GM19397 (cell line): ENCODE measurements around the gene AIF1.

Source experiments
- ATAC-seq: cut with Tn5 transposase; IDR thresholded peaks from one replicate; pipeline ENCODE4 v1.9.1; 2021; ENCODE audit warnings: mild to moderate bottlenecking, moderate library complexity; ENCODE audit not compliant: unreplicated experiment

The AIF1 gene

DNA sequence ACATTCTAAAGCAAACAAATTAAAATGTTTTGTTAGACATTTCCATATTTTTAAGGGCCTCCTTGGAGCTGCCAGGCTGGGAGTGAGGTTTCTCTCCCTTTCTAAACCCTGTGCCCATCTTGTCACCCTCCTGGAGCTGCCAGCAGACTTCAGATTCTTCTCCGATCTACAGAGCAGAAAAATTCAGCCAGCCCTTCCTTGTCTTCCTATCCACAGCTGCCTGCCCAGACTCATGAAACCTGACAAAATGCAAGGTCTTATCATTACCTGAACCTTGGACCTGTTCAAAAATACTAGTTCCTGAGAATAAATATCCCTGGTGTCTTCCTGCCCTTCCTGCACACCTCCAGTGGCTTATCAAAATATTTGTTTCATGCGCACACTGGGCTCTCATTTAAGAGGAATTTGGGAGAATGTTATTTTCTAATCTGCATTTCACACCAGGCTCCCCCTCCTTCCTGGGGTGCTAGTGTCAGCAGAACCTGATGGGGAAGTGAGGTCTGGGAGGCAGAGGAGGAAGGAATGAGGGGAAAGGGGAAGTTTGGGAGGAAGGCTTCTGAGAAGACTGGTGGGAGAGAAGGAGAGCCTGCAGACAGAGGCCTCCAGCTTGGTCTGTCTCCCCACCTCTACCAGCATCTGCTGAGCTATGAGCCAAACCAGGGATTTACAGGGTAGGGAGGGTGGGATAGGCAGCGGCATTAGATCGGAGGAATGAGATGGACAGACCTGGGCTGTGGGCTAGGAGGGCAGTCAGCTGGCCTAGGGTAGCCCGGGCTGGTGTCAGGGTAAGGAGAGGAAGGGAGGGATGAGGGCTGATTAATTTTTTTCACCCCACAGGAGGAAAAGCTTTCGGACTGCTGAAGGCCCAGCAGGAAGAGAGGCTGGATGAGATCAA lies at the start of gene AIF1:
TSS of gene AIF1 (plus strand) at position 551 of the 895 bp plus-strand sequence. CDS start at position 647, 96 bp downstream.
- ATAC-seq, result no peak

DNA sequence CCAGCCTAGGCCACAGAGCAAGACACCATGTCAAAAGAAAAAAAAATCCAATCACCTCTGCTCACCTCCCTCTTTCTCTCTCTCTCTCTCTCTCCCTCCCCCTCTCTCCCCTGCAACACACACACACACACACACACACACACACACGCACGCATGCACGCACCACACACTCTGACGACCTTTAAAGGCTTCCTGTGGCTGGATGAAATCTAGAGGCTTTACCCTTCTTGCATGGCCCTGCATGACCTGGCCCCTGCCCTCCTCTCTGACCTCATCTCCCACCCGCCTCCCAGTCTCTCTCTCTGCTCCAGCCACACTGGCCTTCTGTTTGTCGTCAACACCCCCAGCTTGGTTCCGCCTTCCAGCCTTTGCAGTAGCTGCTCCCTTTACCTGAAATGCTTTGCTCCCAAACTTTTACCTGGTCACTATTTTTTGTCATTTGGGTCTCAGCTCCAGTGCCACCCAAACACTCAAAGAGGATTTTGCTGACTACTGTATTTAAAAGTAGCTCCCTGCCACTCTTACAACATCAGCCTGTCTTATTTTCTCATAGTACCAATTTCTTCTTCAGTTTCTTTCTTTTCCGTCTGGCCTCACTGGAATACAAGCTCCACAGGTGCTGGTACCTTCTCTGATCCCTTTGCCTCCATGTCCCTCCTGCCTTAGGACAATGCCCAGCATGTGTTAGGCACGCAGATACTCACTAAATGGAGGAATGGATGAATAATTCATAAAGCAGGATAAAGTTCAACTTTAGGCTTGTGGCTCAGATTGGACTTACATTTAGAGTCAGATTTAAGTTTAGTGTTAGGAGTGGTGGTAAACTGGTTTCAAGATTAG lies 47.3 kb upstream of the AIF1 start:
- ATAC-seq, result no peak

DNA sequence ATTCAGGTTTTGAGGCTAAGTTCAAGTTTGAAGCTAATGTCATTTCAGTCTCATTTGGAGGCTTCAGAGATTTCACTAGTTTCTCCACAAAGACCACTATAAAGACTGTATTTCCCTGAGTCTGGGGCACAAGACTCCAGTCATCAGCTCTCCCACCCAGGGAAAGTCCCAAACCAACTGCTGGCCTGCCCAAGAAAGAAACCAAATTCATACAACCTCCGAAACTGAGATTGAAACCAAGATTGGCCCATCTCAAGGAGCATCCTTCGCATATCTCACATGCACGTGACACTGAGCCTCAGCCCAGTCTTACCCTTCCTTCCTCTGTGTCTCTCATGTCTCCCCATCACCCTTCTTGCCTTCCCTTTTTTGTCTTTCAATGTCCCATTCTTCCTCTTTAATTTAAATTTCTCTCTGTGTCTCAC lies 46.5 kb upstream of the AIF1 start:
- peak; percentile 46 for ATAC-seq

DNA sequence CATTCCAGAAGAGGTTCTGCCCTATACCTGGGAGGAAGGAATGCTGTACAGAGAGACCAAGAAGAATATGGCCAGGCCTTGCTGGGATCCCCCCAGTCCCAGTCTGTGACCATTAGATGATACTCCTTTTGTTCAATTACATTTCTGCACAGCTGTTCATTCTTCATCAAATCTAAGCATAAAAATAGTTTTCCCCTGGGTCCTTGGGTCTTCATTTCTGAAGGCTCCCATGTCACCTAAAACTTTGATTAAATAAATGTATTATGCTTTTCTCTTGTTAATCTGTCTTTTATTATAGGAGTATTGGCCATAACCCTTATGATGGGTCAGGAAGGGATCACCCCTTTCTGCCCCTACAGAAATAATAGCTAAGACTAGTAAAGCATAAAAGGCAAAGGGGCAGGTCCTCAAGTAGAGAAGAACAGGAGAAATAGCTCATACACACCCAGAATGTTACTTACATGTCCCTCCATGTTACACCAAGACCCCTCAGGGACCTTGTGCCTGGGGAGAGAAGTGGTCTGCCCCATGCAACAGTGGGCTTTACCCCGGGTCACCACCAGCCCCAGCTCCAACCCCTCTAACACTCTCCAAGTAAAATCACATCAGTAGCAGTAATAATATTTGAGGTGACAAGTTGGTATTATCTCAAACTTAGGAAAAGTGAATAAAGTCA lies 45.0 kb upstream of the AIF1 start:
- ATAC-seq, result no peak

DNA sequence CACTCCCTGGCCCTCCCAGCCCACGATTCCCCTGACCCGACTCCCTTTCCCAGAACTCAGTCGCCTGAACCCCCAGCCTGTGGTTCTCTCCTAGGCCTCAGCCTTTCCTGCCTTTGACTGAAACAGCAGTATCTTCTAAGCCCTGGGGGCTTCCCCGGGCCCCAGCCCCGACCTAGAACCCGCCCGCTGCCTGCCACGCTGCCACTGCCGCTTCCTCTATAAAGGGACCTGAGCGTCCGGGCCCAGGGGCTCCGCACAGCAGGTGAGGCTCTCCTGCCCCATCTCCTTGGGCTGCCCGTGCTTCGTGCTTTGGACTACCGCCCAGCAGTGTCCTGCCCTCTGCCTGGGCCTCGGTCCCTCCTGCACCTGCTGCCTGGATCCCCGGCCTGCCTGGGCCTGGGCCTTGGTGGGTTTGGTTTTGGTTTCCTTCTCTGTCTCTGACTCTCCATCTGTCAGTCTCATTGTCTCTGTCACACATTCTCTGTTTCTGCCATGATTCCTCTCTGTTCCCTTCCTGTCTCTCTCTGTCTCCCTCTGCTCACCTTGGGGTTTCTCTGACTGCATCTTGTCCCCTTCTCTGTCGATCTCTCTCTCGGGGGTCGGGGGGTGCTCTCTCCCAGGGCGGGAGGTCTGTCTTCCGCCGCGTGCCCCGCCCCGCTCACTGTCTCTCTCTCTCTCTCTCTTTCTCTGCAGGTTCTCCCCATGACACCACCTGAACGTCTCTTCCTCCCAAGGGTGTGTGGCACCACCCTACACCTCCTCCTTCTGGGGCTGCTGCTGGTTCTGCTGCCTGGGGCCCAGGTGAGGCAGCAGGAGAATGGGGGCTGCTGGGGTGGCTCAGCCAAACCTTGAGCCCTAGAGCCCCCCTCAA lies 42.8 kb upstream of the AIF1 start, which contains the start of gene LTA:
TSS of gene LTA (plus strand) at position 249 of the 871 bp plus-strand sequence. CDS start at position 703, 454 bp downstream.
- peak; percentile 42 for ATAC-seq

DNA sequence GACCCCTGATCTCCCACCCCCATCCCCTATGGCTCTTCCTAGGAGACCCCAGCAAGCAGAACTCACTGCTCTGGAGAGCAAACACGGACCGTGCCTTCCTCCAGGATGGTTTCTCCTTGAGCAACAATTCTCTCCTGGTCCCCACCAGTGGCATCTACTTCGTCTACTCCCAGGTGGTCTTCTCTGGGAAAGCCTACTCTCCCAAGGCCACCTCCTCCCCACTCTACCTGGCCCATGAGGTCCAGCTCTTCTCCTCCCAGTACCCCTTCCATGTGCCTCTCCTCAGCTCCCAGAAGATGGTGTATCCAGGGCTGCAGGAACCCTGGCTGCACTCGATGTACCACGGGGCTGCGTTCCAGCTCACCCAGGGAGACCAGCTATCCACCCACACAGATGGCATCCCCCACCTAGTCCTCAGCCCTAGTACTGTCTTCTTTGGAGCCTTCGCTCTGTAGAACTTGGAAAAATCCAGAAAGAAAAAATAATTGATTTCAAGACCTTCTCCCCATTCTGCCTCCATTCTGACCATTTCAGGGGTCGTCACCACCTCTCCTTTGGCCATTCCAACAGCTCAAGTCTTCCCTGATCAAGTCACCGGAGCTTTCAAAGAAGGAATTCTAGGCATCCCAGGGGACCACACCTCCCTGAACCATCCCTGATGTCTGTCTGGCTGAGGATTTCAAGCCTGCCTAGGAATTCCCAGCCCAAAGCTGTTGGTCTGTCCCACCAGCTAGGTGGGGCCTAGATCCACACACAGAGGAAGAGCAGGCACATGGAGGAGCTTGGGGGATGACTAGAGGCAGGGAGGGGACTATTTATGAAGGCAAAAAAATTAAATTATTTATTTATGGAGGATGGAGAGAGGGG lies 41.6 kb upstream of the AIF1 start:
- no peak for ATAC-seq

DNA sequence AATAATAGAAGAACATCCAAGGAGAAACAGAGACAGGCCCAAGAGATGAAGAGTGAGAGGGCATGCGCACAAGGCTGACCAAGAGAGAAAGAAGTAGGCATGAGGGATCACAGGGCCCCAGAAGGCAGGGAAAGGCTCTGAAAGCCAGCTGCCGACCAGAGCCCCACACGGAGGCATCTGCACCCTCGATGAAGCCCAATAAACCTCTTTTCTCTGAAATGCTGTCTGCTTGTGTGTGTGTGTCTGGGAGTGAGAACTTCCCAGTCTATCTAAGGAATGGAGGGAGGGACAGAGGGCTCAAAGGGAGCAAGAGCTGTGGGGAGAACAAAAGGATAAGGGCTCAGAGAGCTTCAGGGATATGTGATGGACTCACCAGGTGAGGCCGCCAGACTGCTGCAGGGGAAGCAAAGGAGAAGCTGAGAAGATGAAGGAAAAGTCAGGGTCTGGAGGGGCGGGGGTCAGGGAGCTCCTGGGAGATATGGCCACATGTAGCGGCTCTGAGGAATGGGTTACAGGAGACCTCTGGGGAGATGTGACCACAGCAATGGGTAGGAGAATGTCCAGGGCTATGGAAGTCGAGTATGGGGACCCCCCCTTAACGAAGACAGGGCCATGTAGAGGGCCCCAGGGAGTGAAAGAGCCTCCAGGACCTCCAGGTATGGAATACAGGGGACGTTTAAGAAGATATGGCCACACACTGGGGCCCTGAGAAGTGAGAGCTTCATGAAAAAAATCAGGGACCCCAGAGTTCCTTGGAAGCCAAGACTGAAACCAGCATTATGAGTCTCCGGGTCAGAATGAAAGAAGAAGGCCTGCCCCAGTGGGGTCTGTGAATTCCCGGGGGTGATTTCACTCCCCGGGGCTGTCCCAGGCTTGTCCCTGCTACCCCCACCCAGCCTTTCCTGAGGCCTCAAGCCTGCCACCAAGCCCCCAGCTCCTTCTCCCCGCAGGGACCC lies 40.6 kb upstream of the AIF1 start:
- ATAC-seq, result no peak

DNA sequence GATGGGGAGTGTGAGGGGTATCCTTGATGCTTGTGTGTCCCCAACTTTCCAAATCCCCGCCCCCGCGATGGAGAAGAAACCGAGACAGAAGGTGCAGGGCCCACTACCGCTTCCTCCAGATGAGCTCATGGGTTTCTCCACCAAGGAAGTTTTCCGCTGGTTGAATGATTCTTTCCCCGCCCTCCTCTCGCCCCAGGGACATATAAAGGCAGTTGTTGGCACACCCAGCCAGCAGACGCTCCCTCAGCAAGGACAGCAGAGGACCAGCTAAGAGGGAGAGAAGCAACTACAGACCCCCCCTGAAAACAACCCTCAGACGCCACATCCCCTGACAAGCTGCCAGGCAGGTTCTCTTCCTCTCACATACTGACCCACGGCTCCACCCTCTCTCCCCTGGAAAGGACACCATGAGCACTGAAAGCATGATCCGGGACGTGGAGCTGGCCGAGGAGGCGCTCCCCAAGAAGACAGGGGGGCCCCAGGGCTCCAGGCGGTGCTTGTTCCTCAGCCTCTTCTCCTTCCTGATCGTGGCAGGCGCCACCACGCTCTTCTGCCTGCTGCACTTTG lies 39.6 kb upstream of the AIF1 start, which contains the start of gene TNF:
TSS of gene TNF (plus strand) at position 231 of the 567 bp plus-strand sequence. CDS start at position 408, 177 bp downstream.
- ATAC-seq, result no peak

DNA sequence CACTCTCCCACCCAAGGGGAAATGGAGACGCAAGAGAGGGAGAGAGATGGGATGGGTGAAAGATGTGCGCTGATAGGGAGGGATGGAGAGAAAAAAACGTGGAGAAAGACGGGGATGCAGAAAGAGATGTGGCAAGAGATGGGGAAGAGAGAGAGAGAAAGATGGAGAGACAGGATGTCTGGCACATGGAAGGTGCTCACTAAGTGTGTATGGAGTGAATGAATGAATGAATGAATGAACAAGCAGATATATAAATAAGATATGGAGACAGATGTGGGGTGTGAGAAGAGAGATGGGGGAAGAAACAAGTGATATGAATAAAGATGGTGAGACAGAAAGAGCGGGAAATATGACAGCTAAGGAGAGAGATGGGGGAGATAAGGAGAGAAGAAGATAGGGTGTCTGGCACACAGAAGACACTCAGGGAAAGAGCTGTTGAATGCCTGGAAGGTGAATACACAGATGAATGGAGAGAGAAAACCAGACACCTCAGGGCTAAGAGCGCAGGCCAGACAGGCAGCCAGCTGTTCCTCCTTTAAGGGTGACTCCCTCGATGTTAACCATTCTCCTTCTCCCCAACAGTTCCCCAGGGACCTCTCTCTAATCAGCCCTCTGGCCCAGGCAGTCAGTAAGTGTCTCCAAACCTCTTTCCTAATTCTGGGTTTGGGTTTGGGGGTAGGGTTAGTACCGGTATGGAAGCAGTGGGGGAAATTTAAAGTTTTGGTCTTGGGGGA lies 38.9 kb upstream of the AIF1 start:
- ATAC-seq, result no peak

DNA sequence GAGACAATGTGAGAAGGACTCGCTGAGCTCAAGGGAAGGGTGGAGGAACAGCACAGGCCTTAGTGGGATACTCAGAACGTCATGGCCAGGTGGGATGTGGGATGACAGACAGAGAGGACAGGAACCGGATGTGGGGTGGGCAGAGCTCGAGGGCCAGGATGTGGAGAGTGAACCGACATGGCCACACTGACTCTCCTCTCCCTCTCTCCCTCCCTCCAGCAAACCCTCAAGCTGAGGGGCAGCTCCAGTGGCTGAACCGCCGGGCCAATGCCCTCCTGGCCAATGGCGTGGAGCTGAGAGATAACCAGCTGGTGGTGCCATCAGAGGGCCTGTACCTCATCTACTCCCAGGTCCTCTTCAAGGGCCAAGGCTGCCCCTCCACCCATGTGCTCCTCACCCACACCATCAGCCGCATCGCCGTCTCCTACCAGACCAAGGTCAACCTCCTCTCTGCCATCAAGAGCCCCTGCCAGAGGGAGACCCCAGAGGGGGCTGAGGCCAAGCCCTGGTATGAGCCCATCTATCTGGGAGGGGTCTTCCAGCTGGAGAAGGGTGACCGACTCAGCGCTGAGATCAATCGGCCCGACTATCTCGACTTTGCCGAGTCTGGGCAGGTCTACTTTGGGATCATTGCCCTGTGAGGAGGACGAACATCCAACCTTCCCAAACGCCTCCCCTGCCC lies 38.0 kb upstream of the AIF1 start:
- no peak for ATAC-seq

DNA sequence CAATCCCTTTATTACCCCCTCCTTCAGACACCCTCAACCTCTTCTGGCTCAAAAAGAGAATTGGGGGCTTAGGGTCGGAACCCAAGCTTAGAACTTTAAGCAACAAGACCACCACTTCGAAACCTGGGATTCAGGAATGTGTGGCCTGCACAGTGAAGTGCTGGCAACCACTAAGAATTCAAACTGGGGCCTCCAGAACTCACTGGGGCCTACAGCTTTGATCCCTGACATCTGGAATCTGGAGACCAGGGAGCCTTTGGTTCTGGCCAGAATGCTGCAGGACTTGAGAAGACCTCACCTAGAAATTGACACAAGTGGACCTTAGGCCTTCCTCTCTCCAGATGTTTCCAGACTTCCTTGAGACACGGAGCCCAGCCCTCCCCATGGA lies 37.5 kb upstream of the AIF1 start:
- ATAC-seq, result no peak

DNA sequence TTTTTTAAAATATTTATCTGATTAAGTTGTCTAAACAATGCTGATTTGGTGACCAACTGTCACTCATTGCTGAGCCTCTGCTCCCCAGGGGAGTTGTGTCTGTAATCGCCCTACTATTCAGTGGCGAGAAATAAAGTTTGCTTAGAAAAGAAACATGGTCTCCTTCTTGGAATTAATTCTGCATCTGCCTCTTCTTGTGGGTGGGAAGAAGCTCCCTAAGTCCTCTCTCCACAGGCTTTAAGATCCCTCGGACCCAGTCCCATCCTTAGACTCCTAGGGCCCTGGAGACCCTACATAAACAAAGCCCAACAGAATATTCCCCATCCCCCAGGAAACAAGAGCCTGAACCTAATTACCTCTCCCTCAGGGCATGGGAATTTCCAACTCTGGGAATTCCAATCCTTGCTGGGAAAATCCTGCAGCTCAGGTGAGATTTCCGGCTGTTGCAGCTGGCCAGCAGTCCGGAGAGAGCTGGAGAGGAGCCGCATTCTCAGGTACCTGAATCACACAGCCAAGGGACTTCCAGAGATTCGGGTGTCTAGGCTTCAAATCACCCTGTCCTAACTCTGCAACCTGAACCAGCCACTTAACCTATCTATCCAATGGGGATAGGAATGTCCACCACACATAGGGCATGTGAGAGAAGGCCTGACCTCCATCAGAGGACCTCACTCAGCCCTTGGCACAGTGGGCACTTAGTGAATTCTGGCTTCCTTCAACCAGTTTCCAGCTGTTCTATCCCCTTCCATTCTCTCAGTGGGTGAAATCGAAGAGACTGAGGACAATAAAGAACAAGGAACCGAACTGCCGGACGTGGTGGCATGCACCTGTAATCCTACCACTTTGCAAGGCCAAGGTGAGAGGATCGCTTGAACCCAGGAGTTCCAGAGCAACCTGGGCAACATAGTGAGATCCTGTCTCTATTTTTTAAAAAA lies 36.6 kb upstream of the AIF1 start:
- ATAC-seq, result no peak

DNA sequence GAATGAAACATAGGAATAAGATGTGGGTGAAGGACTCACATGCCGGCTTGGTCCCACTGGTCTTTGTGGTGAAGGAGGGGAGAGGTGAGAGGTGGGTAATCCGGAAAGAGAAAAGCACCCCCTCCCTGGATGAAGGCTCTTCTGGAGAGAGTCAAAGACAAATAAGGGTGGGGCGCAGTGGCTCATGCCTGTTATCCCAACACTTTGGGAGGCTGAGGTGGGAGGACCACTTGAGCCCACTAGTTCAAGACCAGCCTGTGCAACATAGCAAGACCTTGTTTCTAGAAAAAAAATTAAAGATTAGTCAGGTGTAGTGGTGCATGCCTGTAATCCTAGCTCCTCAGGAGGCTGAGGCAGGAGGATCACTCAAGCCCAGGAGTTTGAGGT lies 35.9 kb upstream of the AIF1 start:
- no peak for ATAC-seq

DNA sequence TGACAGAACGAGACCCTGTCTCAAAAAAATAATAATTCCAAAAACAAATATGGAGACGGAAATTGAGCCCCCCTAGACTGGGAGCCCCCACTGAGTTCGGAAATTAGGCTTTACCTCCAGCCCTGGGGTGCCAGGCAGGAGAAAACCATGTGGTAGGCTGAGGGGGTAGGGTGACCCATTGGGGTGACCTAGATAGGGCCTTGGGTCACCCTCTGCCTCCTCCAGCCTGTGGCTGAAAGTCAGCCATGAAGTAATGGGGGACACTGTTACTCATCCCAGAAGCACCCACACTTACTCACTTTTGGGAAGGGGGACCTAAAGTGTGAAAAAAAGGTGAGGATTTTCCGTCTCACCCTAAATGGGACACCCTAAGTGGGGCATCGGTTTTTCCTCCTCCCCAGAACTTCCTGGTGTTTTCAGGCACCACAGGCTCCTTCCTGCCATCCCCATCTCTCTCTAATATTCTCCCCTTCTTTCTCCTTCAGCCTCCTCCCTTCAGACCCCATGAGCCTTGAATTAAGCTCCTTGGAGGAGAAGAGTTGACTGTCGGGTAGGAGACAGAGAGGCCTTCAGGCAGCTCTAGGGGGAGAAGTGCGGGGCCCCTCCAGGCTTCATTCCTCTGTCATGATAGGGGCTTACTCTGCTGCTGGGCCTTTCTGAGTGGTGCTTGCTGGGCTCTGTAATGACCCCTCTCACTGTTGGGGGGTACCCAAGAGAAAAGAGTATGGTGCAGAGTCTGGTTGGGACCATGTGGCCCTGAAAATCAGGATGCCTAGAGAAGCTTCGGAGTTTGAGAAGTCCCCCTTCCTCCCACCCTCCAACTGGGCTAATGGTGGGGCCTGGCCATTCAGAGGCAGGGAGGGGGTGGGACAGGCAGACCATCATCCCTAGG lies 35.2 kb upstream of the AIF1 start:
- ATAC-seq, result no peak

DNA sequence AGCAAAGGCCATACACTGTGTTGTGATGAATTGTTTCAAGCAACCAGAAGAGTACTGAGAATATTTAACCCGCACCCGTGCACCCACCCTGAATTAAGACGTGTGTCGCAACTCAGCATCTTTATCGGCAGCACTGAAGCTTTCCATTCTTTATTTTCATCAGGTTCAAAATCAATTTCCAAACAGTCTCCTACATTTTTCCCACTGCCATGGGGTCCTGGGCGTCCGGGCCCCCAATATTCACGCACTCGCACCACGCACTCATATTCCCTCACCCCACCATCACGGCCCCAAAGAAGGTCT lies 34.6 kb upstream of the AIF1 start:
- no peak for ATAC-seq
